Kidney (tissue), 14 donors: ENCODE results near the gene PPP1R26. TPM values are rescaled to one million over a fixed set of nuclear protein-coding genes. Genes with fewer than 3 reads are reported as not detected.

ENCODE experiments used
- DNase-seq, 5 donors: peaks; one replicate each; pipeline ENCODE4 v3.0.0-alpha.2; 2013 to 2020
- FAIRE-seq: peaks from 2 replicates; lab custom pipeline; 2012; peaks lifted over from hg19 to GRCh38; lab: Jason Lieb, UNC
- H3K27ac ChIP-seq, 2 donors: one replicate each; pipeline ENCODE4 v1.7.0; 2013; ENCODE audit warnings: low read depth in 2 of 2, low read length in 2 of 2, inconsistent platforms in 1 of 2
- H3K27me3 ChIP-seq: one replicate; pipeline ENCODE4 v1.7.1; 2013; ENCODE audit warnings: low read length, inconsistent platforms; ENCODE audit not compliant: control insufficient read depth, insufficient read depth
- H3K36me3 ChIP-seq, 3 donors: one replicate each; pipeline versions ENCODE4 v1.7.0 to v1.7.1; 2013; ENCODE audit warnings: low read length in 3 of 3, control low read depth in 1 of 3, inconsistent platforms in 1 of 3; ENCODE audit not compliant: insufficient read depth in 3 of 3, control insufficient read depth in 2 of 3
- H3K4me1 ChIP-seq, 3 donors: one replicate each; pipeline versions ENCODE4 v1.7.0 to v1.7.1; 2013; ENCODE audit warnings: low read length in 3 of 3, inconsistent platforms in 1 of 3, low read depth in 1 of 3; ENCODE audit not compliant: control insufficient read depth in 2 of 3, insufficient read depth in 2 of 3
- H3K4me3 ChIP-seq, 3 donors: one replicate each; pipeline versions ENCODE4 v1.7.0 to v1.8.1; 2013; ENCODE audit warnings: low read length in 3 of 3, control low read depth in 1 of 3, inconsistent platforms in 1 of 3
- H3K9ac ChIP-seq, 3 donors: one replicate each; pipeline versions ENCODE4 v1.7.0 to v1.7.1; 2013; ENCODE audit warnings: low read length in 3 of 3, control low read depth in 1 of 3, inconsistent platforms in 1 of 3
- H3K9me3 ChIP-seq, 3 donors: one replicate each; pipeline versions ENCODE4 v1.7.0 to v1.7.1; 2013; ENCODE audit warnings: low read length in 3 of 3, control low read depth in 1 of 3, inconsistent platforms in 1 of 3; ENCODE audit not compliant: control insufficient read depth in 2 of 3, insufficient read depth in 1 of 3
- intact Hi-C: fragments of 100-400 bp; cut with DNase I; formaldehyde crosslinking; loops from one replicate; pipeline ENCODE4 v1.11.1; 2022
- polyA plus RNA-seq: library from polyadenylated mRNA; stranded (reverse); fragments of 350-450 nt; fragmentation: Illumina TruSeq; extraction: RNeasy Lipid Tissue Mini Kit (QIAGEN cat#74804); gene quantifications from one replicate; pipeline ENCODE4 v1.2.3, GENCODE V29; 2014; ENCODE audit warnings: low read depth, low replicate concordance; ENCODE audit not compliant: insufficient read depth
- total RNA-seq: library from RNA; stranded (reverse); fragmentation: NEBNext Ultra II Directional; extraction: Animal tissue kit (Norgen Biotek cat#: 25700); gene quantifications from one replicate; pipeline ENCODE4 v1.2.1, GENCODE V29; 2021
- TF ChIP-seq, protein P1 (sequence below): IDR thresholded peaks from 3 replicates; pipeline ENCODE4 v1.5.1; 2012; ENCODE audit warnings: mild to moderate bottlenecking, moderate library complexity, borderline replicate concordance; ENCODE audit not compliant: insufficient read depth; ENCODE audit errors: extremely low read depth
- donor health status: control.
- donor health status: control.
- donor health status: control.
- donor health status: control.
- donor health status: control.
- donor health status: DM: yes; HTN: yes; CAD: no.
- donor health status: Normal renal cell carcinoma (clear cell type).

Gene PPP1R26
- total and polyA plus RNA-seq, 2 donors from 2014 or later, result 10.2 to 22.0 TPM

DNA sequence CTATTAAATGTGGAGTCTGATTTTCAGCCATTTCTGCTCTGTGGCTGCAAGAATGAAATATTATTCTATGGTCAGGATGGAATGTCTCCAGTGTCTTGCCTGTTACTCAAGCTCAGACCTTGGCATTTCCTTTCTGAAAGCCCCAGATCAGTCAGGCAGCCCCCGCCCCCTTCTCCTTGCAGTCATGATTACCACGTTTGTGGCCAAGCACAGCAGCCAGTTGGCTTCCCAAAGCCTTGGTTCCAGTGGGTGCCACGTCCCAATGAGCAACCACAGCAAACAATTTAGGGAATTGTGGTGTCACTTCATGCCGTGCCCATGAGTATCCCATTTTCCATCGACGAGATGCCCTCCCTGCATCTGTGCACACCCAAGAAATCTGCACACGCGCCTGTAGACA is 56.6 kb downstream of the PPP1R26 start:
- no peaks in the 10 kb centered on the region for H3K4me1 ChIP-seq
- no peak overlapping the region for H3K9ac ChIP-seq
- no peaks in the 10 kb centered on the region for H3K27me3 ChIP-seq
- no peak overlapping the region for H3K27ac ChIP-seq
- FAIRE-seq, result no peak
- no peak for DNase-seq
- no peak overlapping the region for H3K4me3 ChIP-seq
- H3K36me3 ChIP-seq, result no peaks in the 10 kb centered on the region
- H3K9me3 ChIP-seq, result no peaks in the 10 kb centered on the region
- intact Hi-C loops, result no loop called here
- TF ChIP-seq, protein P1, sequence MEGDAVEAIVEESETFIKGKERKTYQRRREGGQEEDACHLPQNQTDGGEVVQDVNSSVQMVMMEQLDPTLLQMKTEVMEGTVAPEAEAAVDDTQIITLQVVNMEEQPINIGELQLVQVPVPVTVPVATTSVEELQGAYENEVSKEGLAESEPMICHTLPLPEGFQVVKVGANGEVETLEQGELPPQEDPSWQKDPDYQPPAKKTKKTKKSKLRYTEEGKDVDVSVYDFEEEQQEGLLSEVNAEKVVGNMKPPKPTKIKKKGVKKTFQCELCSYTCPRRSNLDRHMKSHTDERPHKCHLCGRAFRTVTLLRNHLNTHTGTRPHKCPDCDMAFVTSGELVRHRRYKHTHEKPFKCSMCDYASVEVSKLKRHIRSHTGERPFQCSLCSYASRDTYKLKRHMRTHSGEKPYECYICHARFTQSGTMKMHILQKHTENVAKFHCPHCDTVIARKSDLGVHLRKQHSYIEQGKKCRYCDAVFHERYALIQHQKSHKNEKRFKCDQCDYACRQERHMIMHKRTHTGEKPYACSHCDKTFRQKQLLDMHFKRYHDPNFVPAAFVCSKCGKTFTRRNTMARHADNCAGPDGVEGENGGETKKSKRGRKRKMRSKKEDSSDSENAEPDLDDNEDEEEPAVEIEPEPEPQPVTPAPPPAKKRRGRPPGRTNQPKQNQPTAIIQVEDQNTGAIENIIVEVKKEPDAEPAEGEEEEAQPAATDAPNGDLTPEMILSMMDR, result no peak

Other genes starting within 250 kb of the PPP1R26 start
- 29.1 TPM for gene MRPS2, start 20.9 kb downstream of the PPP1R26 start, total RNA-seq
- 92.7 TPM for gene MRPS2, start 20.9 kb downstream of the PPP1R26 start, polyA plus RNA-seq
- not detected for gene LCN1, start 41.7 kb downstream of the PPP1R26 start, total RNA-seq
- not detected for gene LCN1, start 41.7 kb downstream of the PPP1R26 start, polyA plus RNA-seq
- gene OBP2A, start 66.3 kb downstream of the PPP1R26 start, total RNA-seq, result not detected
- gene OBP2A, start 66.3 kb downstream of the PPP1R26 start, polyA plus RNA-seq, result not detected
- gene PAEP, start 82.0 kb downstream of the PPP1R26 start, total RNA-seq, result not detected
- gene PAEP, start 82.0 kb downstream of the PPP1R26 start, polyA plus RNA-seq, result not detected
- not detected for gene GLT6D1, start 159.8 kb downstream of the PPP1R26 start, total RNA-seq
- not detected for gene GLT6D1, start 159.8 kb downstream of the PPP1R26 start, polyA plus RNA-seq
- not detected for gene LCN9, start 183.5 kb downstream of the PPP1R26 start, total RNA-seq
- not detected for gene LCN9, start 183.5 kb downstream of the PPP1R26 start, polyA plus RNA-seq
- not detected for gene SOHLH1, start 219.7 kb downstream of the PPP1R26 start, total RNA-seq
- not detected for gene SOHLH1, start 219.7 kb downstream of the PPP1R26 start, polyA plus RNA-seq
- not detected for gene KCNT1, start 222.4 kb downstream of the PPP1R26 start, total RNA-seq
- 0.15 TPM for gene KCNT1, start 222.4 kb downstream of the PPP1R26 start, polyA plus RNA-seq